ENCODE results near the gene RIPOR2. TPM values are rescaled to one million over a fixed set of nuclear protein-coding genes. Genes with fewer than 3 reads are reported as not detected.

Gene RIPOR2
- total and polyA plus RNA-seq, 11 donors, result 0.76 to 14.2 (median 4.2) TPM

DNA sequence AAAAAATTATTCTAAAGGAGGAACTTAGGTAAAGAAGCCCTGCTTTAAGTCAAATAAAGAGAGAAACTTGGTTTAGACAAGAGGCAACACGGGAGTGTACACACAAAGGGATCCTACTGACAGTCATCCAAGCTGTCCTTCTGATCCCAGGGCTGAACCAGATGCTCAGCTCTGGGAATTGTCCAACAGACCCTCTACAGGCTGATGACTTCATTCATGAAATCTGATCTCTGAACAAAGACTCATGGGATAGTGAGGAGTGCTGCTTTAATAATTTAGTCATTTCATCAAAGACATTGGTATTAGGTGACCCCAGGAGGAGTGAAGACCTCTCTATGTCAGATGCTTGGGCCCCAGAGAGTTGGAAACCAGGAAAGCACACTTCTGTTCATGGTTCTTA lies 71.4 kb downstream of the RIPOR2 start:
- ATAC-seq, result peak in 2 of 4 donors; percentile 30 to 43
- Histone ChIP-seq H3K4me3 (no peak overlapping the region), H3K27ac (no peak overlapping the region), H3K4me1 (peaks cover 0 to 17% (median 0%) of the 10 kb centered on the region in 12 donors), H3K9me3 (no peaks in the 10 kb centered on the region), H3K36me3 (peaks cover 0 to 77% (median 18%) of the 10 kb centered on the region in 9 donors), H3K27me3 (no peaks in the 10 kb centered on the region)
- intact Hi-C loops (cut with DNase I), result no loop called here
- no peak for TF ChIP-seq POLR2A (IDR thresholded peaks at IDR 0.05)
- TF ChIP-seq, protein P1, sequence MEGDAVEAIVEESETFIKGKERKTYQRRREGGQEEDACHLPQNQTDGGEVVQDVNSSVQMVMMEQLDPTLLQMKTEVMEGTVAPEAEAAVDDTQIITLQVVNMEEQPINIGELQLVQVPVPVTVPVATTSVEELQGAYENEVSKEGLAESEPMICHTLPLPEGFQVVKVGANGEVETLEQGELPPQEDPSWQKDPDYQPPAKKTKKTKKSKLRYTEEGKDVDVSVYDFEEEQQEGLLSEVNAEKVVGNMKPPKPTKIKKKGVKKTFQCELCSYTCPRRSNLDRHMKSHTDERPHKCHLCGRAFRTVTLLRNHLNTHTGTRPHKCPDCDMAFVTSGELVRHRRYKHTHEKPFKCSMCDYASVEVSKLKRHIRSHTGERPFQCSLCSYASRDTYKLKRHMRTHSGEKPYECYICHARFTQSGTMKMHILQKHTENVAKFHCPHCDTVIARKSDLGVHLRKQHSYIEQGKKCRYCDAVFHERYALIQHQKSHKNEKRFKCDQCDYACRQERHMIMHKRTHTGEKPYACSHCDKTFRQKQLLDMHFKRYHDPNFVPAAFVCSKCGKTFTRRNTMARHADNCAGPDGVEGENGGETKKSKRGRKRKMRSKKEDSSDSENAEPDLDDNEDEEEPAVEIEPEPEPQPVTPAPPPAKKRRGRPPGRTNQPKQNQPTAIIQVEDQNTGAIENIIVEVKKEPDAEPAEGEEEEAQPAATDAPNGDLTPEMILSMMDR (IDR thresholded peaks at IDR 0.05), result no peak
- peak in 1 of 5 donors; percentile 28 for DNase-seq
- 68 to 76% (median 70%) methylated on average over 1 of the region's 1 CpG for WGBS, 4 donors

- H3K4me3 ChIP-seq, result no peak overlapping the region
- H3K9me3 ChIP-seq, result no peaks in the 10 kb centered on the region
- no peaks in the 10 kb centered on the region for H3K27me3 ChIP-seq
- WGBS, 4 donors, result 84 to 88% (median 86%) methylated on average over 2 of the region's 2 CpGs
- peaks cover 0 to 64% (median 18%) of the 10 kb centered on the region in 9 donors for H3K36me3 ChIP-seq
- TF ChIP-seq, protein P1 (IDR thresholded peaks at IDR 0.05), result no peak
- no peak for TF ChIP-seq POLR2A (IDR thresholded peaks at IDR 0.05)
- ATAC-seq (no peak), DNase-seq (no peak)
- peak overlapping the region in 1 of 12 donors; percentile 11 for H3K27ac ChIP-seq
- intact Hi-C loops (cut with DNase I), result no loop called here
- peaks cover 0 to 42% (median 6%) of the 10 kb centered on the region in 12 donors for H3K4me1 ChIP-seq
These were observed 73.8 kb downstream of the RIPOR2 start for GRCh38 chr6:24861934-24862333.

GRCh38 chr6:24859608-24860200 lies 76.1 kb downstream of the RIPOR2 start:
- no peaks in the 10 kb centered on the region for H3K9me3 ChIP-seq
- H3K27me3 ChIP-seq, result no peaks in the 10 kb centered on the region
- TF ChIP-seq, protein P1 (IDR thresholded peaks at IDR 0.05), result no peak
- no peak for TF ChIP-seq POLR2A (IDR thresholded peaks at IDR 0.05)
- ATAC-seq (no peak), DNase-seq (no peak)
- peak overlapping the region in 1 of 12 donors; percentile 77 for H3K27ac ChIP-seq
- no peak overlapping the region for H3K4me3 ChIP-seq
- H3K36me3 ChIP-seq, result peaks cover 0 to 51% (median 11%) of the 10 kb centered on the region in 9 donors
- peaks cover 0 to 55% (median 10%) of the 10 kb centered on the region in 12 donors for H3K4me1 ChIP-seq
- intact Hi-C loops (cut with DNase I), result loop anchor here in 9 of 10 donors (2.0 to 10.0 kb wide), 6 partner anchors 53 to 213 kb away; partner anchors contain the start of gene RIPOR2 (in 1 of the 9)
- WGBS, 4 donors, result 86 to 93% (median 89%) methylated on average over 6 of the region's 6 CpGs

DNA sequence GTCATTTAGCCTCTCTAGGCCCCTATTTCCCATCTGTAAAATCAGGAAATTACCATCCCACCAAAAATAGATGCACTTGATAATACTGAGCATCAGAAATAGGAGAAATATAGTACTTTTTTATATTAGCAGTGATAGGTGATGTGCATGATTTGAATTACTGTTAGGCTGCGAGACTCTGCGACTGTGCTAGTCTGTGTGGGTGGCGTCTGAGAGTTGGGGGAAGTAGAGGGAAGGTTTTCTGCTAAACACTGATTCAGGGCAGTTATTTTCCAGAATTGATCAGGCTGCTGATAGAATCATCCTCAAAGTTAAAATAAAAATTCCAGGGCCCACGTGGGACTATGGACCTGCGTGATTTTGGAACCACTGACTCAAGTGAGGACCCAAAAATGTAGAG lies 76.6 kb downstream of the RIPOR2 start:
- DNase-seq (no peak), ATAC-seq (no peak)
- TF ChIP-seq, protein P1 (IDR thresholded peaks at IDR 0.05), result no peak
- TF ChIP-seq POLR2A (IDR thresholded peaks at IDR 0.05), result no peak
- H3K9me3 ChIP-seq, result no peaks in the 10 kb centered on the region
- no peaks in the 10 kb centered on the region for H3K27me3 ChIP-seq
- no peak overlapping the region for H3K4me3 ChIP-seq
- 92 to 95% (median 94%) methylated on average over 5 of the region's 5 CpGs for WGBS, 4 donors
- peaks cover 0 to 51% (median 8%) of the 10 kb centered on the region in 9 donors for H3K36me3 ChIP-seq
- intact Hi-C loops (cut with DNase I), result loop anchor here in 9 of 10 donors (2.0 to 10.0 kb wide), 6 partner anchors 53 to 213 kb away; partner anchors contain the start of gene RIPOR2 (in 1 of the 9)
- H3K4me1 ChIP-seq, result peaks cover 0 to 55% (median 10%) of the 10 kb centered on the region in 12 donors
- H3K27ac ChIP-seq, result peak overlapping the region in 2 of 12 donors; percentile 38 to 77
